ENCODE data around the gene C16orf78.

Gene C16orf78

GRCh38 chr16:49345829-49346228, 27.8 kb upstream of the C16orf78 start:
- DNase-seq (ENCODE audit: low read depth, low spot score): no peak
- TF ChIP-seq EZH2 (IDR thresholded peaks at IDR 0.05) (no peak), FOXP2 (optimal IDR thresholded peaks at IDR 0.05; ENCODE audit: control extremely low read depth, extremely low read length, insufficient read depth) (no peak), POLR2AphosphoS5 (IDR thresholded peaks at IDR 0.05; ENCODE audit: borderline replicate concordance, low read depth, low read length) (no peak)
- no peak overlapping the region for H3K9ac ChIP-seq (ENCODE audit: insufficient read length)
- H3K27ac ChIP-seq: no peak overlapping the region
- no peaks in the 10 kb centered on the region for H3K9me3 ChIP-seq (ENCODE audit: low read depth, low read length)
- no peak overlapping the region for H3K4me3 ChIP-seq
- no peaks in the 10 kb centered on the region for H3K36me3 ChIP-seq (ENCODE audit: insufficient read depth, low read length)

- Histone ChIP-seq H3K4me3 (no peak overlapping the region), H3K9ac (ENCODE audit: insufficient read length) (no peak overlapping the region), H3K36me3 (ENCODE audit: insufficient read depth, low read length) (no peaks in the 10 kb centered on the region), H3K27ac (no peak overlapping the region), H3K9me3 (ENCODE audit: low read depth, low read length) (no peaks in the 10 kb centered on the region)
- no peak for DNase-seq (ENCODE audit: low read depth, low spot score)
- TF ChIP-seq FOXP2 (optimal IDR thresholded peaks at IDR 0.05; ENCODE audit: control extremely low read depth, extremely low read length, insufficient read depth) (no peak), EZH2 (IDR thresholded peaks at IDR 0.05) (no peak), POLR2AphosphoS5 (IDR thresholded peaks at IDR 0.05; ENCODE audit: borderline replicate concordance, low read depth, low read length) (no peak)
Measured at GRCh38 chr16:49346459-49346858, 27.1 kb upstream of the C16orf78 start.

- TF ChIP-seq POLR2AphosphoS5 (IDR thresholded peaks at IDR 0.05; ENCODE audit: borderline replicate concordance, low read depth, low read length): no peak
- TF ChIP-seq FOXP2 (optimal IDR thresholded peaks at IDR 0.05; ENCODE audit: control extremely low read depth, extremely low read length, insufficient read depth): no peak
- no peak for TF ChIP-seq EZH2 (IDR thresholded peaks at IDR 0.05)
- no peak for DNase-seq (ENCODE audit: low read depth, low spot score)
Measured at GRCh38 chr16:49347476-49347875, 26.1 kb upstream of the C16orf78 start.

GRCh38 chr16:49348408-49349176, 25.0 kb upstream of the C16orf78 start:
- H3K9me3 ChIP-seq (ENCODE audit: low read depth, low read length): no peaks in the 10 kb centered on the region
- H3K9ac ChIP-seq (ENCODE audit: insufficient read length): no peak overlapping the region
- no peaks in the 10 kb centered on the region for H3K36me3 ChIP-seq (ENCODE audit: insufficient read depth, low read length)
- H3K27ac ChIP-seq: no peak overlapping the region
- no peak for TF ChIP-seq EZH2 (IDR thresholded peaks at IDR 0.05)
- TF ChIP-seq POLR2AphosphoS5 (IDR thresholded peaks at IDR 0.05; ENCODE audit: borderline replicate concordance, low read depth, low read length): no peak
- no peak for TF ChIP-seq FOXP2 (optimal IDR thresholded peaks at IDR 0.05; ENCODE audit: control extremely low read depth, extremely low read length, insufficient read depth)
- no peak overlapping the region for H3K4me3 ChIP-seq
- no peak for DNase-seq (ENCODE audit: low read depth, low spot score)

More at GRCh38 chr16:49347476-49347875, 26.1 kb upstream of the C16orf78 start:
- H3K36me3 ChIP-seq (ENCODE audit: insufficient read depth, low read length): no peaks in the 10 kb centered on the region
- no peaks in the 10 kb centered on the region for H3K9me3 ChIP-seq (ENCODE audit: low read depth, low read length)
- H3K4me3 ChIP-seq: no peak overlapping the region
- H3K27ac ChIP-seq: no peak overlapping the region
- H3K9ac ChIP-seq (ENCODE audit: insufficient read length): no peak overlapping the region

GRCh38 chr16:49349446-49350168, 24.0 kb upstream of the C16orf78 start:
- Histone ChIP-seq H3K4me3 (no peak overlapping the region), H3K27ac (no peak overlapping the region), H3K36me3 (ENCODE audit: insufficient read depth, low read length) (no peaks in the 10 kb centered on the region), H3K9me3 (ENCODE audit: low read depth, low read length) (no peaks in the 10 kb centered on the region), H3K9ac (ENCODE audit: insufficient read length) (no peak overlapping the region)
- TF ChIP-seq EZH2 (IDR thresholded peaks at IDR 0.05) (no peak), FOXP2 (optimal IDR thresholded peaks at IDR 0.05; ENCODE audit: control extremely low read depth, extremely low read length, insufficient read depth) (no peak), POLR2AphosphoS5 (IDR thresholded peaks at IDR 0.05; ENCODE audit: borderline replicate concordance, low read depth, low read length) (no peak)
- no peak for DNase-seq (ENCODE audit: low read depth, low spot score)

- Histone ChIP-seq H3K36me3 (ENCODE audit: insufficient read depth, low read length) (no peaks in the 10 kb centered on the region), H3K9ac (ENCODE audit: insufficient read length) (no peak overlapping the region), H3K4me3 (no peak overlapping the region), H3K9me3 (ENCODE audit: low read depth, low read length) (no peaks in the 10 kb centered on the region), H3K27ac (no peak overlapping the region)
- no peak for TF ChIP-seq FOXP2 (optimal IDR thresholded peaks at IDR 0.05; ENCODE audit: control extremely low read depth, extremely low read length, insufficient read depth)
- no peak for TF ChIP-seq EZH2 (IDR thresholded peaks at IDR 0.05)
- no peak for TF ChIP-seq POLR2AphosphoS5 (IDR thresholded peaks at IDR 0.05; ENCODE audit: borderline replicate concordance, low read depth, low read length)
- no peak for DNase-seq (ENCODE audit: low read depth, low spot score)
Measured at GRCh38 chr16:49350265-49351095, 23.1 kb upstream of the C16orf78 start.

GRCh38 chr16:49351096-49351487, 22.5 kb upstream of the C16orf78 start:
- H3K36me3 ChIP-seq (ENCODE audit: insufficient read depth, low read length): no peaks in the 10 kb centered on the region
- no peak overlapping the region for H3K9ac ChIP-seq (ENCODE audit: insufficient read length)
- no peaks in the 10 kb centered on the region for H3K9me3 ChIP-seq (ENCODE audit: low read depth, low read length)
- no peak overlapping the region for H3K27ac ChIP-seq
- H3K4me3 ChIP-seq: no peak overlapping the region
- no peak for DNase-seq (ENCODE audit: low read depth, low spot score)
- TF ChIP-seq EZH2 (IDR thresholded peaks at IDR 0.05) (no peak), POLR2AphosphoS5 (IDR thresholded peaks at IDR 0.05; ENCODE audit: borderline replicate concordance, low read depth, low read length) (no peak), FOXP2 (optimal IDR thresholded peaks at IDR 0.05; ENCODE audit: control extremely low read depth, extremely low read length, insufficient read depth) (no peak)

GRCh38 chr16:49352892-49353291, 20.7 kb upstream of the C16orf78 start:
- Histone ChIP-seq H3K9me3 (ENCODE audit: low read depth, low read length) (no peaks in the 10 kb centered on the region), H3K4me3 (no peak overlapping the region), H3K9ac (ENCODE audit: insufficient read length) (no peak overlapping the region), H3K27ac (no peak overlapping the region), H3K36me3 (ENCODE audit: insufficient read depth, low read length) (no peaks in the 10 kb centered on the region)
- DNase-seq (ENCODE audit: low read depth, low spot score): no peak
- TF ChIP-seq FOXP2 (optimal IDR thresholded peaks at IDR 0.05; ENCODE audit: control extremely low read depth, extremely low read length, insufficient read depth): no peak
- TF ChIP-seq EZH2 (IDR thresholded peaks at IDR 0.05): no peak
- no peak for TF ChIP-seq POLR2AphosphoS5 (IDR thresholded peaks at IDR 0.05; ENCODE audit: borderline replicate concordance, low read depth, low read length)
